ENCODE measurements around the gene FBLN1. TPM values are rescaled to one million over a fixed set of nuclear protein-coding genes. Genes with fewer than 3 reads are reported as not detected.
A peak's percentile ranks its signal among the peaks of the same experiment; 100 is the strongest.

FBLN1 gene
- total and polyA plus RNA-seq, 9 of the 15 experiments (the other 6 are each of a cell fraction or from before 2014, with no cell fraction given): 0.66 TPM; not detected in 8

DNA sequence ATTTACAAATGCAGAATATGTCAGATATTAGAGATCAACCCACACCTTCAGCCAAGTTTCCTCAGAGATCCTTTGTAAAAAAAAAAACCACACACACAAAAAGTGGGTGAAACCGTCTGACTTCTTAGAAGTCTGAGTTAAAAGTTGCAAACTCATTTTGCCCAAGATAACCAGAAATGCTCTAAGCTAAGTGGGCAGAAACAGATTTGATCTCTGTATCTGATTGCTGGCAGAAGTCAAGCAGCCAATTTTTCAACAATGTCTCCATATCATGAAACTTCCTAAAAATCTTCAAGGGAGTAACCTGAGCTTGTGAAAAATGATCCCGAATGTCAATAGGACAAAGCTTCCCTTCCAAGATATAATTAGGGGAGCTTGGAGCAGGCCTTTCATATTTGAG, 140.3 kb downstream of the FBLN1 start:
- H3K4me1 ChIP-seq (replicated peaks in 1 of 2; ENCODE audit: control insufficient read depth in 2 of 2, insufficient read depth in 2 of 2, low read length in 2 of 2): peaks cover 9 to 29% of the 10 kb centered on the region in 2 experiments
- H3K27me3 ChIP-seq (ENCODE audit: control insufficient read depth in 2 of 2, insufficient read depth in 2 of 2, low read length in 2 of 2): peaks cover 0 to 27% of the 10 kb centered on the region in 2 experiments; a peak in 3 of 5 replicates
- POLR2A ChIA-PET: no interaction called here
- FAIRE-seq (no peak), ATAC-seq (no peak), DNase-seq (ENCODE audit: extremely low read depth in 1 of 4, low spot score in 3 of 4) (peak in 1 of 4 experiments; percentile 24)
- BruUV-seq (replicated peaks): no TSS peak
- in situ Hi-C loops (cut with MboI): loop anchor here (5.0 to 10.0 kb wide), 3 partner anchors 66 to 339 kb away; no protein-coding TSS in a partner anchor
- no peaks in the 10 kb centered on the region for H3K36me3 ChIP-seq (ENCODE audit: control insufficient read depth, insufficient read depth, low read length)
- H3K4me3 ChIP-seq: no peak overlapping the region
- H4K20me1 ChIP-seq (replicated peaks; ENCODE audit: control insufficient read depth, insufficient read depth, low read length): no peaks in the 10 kb centered on the region
- no peak overlapping the region for H3K4me2 ChIP-seq (ENCODE audit: insufficient read depth, low read length)
- CTCF ChIA-PET (ENCODE audit: low intra/inter-chr PET ratio): no interaction called here
- intact Hi-C loops (cut with micrococcal nuclease): no loop called here
- H2AFZ ChIP-seq (ENCODE audit: low read depth, low read length): no peak overlapping the region
- H3K9me3 ChIP-seq (replicated peaks; ENCODE audit: control insufficient read depth, insufficient read depth, low read depth, low read length): no peaks in the 10 kb centered on the region
- no peak overlapping the region for H3K27ac ChIP-seq (ENCODE audit: extremely low read depth, low read depth, low read length)
- 0% methylated on average over 2 of the region's 2 CpGs for WGBS (ENCODE audit: insufficient coverage, low coverage, missing lambda C conversion rate)
- H3K9me1 ChIP-seq (ENCODE audit: control insufficient read depth, insufficient read depth, low read length): no peaks in the 10 kb centered on the region
- H3K9ac ChIP-seq (ENCODE audit: insufficient read depth in 1 of 2, low read depth in 2 of 2, low read length in 2 of 2): no peak overlapping the region
- no peaks in the 10 kb centered on the region for H3K79me2 ChIP-seq (ENCODE audit: control insufficient read depth, insufficient read depth, low read length)
- TF ChIP-seq RCOR1 (IDR thresholded peaks at IDR 0.05; ENCODE audit: borderline replicate concordance in 1 of 2, low read depth in 2 of 2, low read length in 2 of 2) (peak in 1 of 2 experiments; percentile 97; a peak in 2 of 4 replicates), NCOR1 (IDR thresholded peaks at IDR 0.05) (peak; percentile 39; the same call in 1 of the 2 replicates), TBL1XR1 (IDR thresholded peaks at IDR 0.05; ENCODE audit: low read length in 2 of 2) (peak in 1 of 2 experiments; percentile 73; a peak in 2 of 4 replicates), NFE2 (IDR thresholded peaks at IDR 0.05; ENCODE audit: low read depth) (peak; percentile 89), CCNT2 (IDR thresholded peaks at IDR 0.05; ENCODE audit: borderline replicate concordance, extremely low read depth, insufficient read length, low read depth, low read length) (peak; percentile 51), KDM1A (IDR thresholded peaks at IDR 0.05) (peak; percentile 58 to 82; a peak in 3 of 4 replicates), SMAD4 (CRISPR knock-in tag; conservative IDR thresholded peaks at IDR 0.05) (peak; percentile 71), E2F1 (CRISPR knock-in tag; IDR thresholded peaks at IDR 0.05) (no peak), MEIS2 (IDR thresholded peaks at IDR 0.05; ENCODE audit: partially characterized antibody) (peak; percentile 39), HDAC1 (IDR thresholded peaks at IDR 0.05) (peak in 1 of 2 experiments; percentile 67; a peak in 2 of 4 replicates), ATF1 (CRISPR knock-in tag; IDR thresholded peaks at IDR 0.05) (no peak), ATF1 (tag; IDR thresholded peaks at IDR 0.05) (no peak), SOX6 (IDR thresholded peaks at IDR 0.05) (peak; percentile 78), CBFA2T2 (conservative IDR thresholded peaks at IDR 0.05) (peak; percentile 45; the same call in 1 of the 2 replicates), SMC3 (conservative IDR thresholded peaks at IDR 0.05; ENCODE audit: insufficient read depth, low read depth, low read length) (no peak), CBFA2T3 (IDR thresholded peaks at IDR 0.05) (peak; percentile 71), EZH2 (IDR thresholded peaks at IDR 0.05; ENCODE audit: borderline replicate concordance, low read depth, low read length) (no peak), ESRRA (IDR thresholded peaks at IDR 0.05; ENCODE audit: borderline replicate concordance, low read depth) (0 out of 2 replicates have a peak, but pooled peaks have one; percentile 25), ZNF316 (IDR thresholded peaks at IDR 0.05) (peak; percentile 43), TEAD1 (CRISPR knock-in tag; IDR thresholded peaks at IDR 0.05) (no peak), SMARCE1 (IDR thresholded peaks at IDR 0.05) (peak; percentile 68; the same call in 1 of the 2 replicates), TEAD4 (IDR thresholded peaks at IDR 0.05; ENCODE audit: low read length) (peak; percentile 53; the same call in 1 of the 2 replicates), TEAD4 (CRISPR knock-in tag; IDR thresholded peaks at IDR 0.05; ENCODE audit: borderline replicate concordance) (no peak), C11orf30 (IDR thresholded peaks at IDR 0.05; ENCODE audit: low read depth) (peak; percentile 67; the same call in 1 of the 2 replicates)
- TF ChIP-seq, protein P1, sequence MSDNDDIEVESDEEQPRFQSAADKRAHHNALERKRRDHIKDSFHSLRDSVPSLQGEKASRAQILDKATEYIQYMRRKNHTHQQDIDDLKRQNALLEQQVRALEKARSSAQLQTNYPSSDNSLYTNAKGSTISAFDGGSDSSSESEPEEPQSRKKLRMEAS (CRISPR knock-in tag; IDR thresholded peaks at IDR 0.05): no peak

All from K562 (cell line).